ENCODE results near the gene OR1F1. TPM values are rescaled to one million over a fixed set of nuclear protein-coding genes. Genes with fewer than 3 reads are reported as not detected.
A peak's percentile ranks its signal among the peaks of the same experiment; 100 is the strongest.

The OR1F1 gene
- total RNA-seq, 1 donor from 2014 or later, result not detected

GRCh38 chr16:3220839-3221238 lies 32.8 kb downstream of the OR1F1 start:
- H3K4me3 ChIP-seq (ENCODE audit: low read depth, low read length), result no peak overlapping the region
- H3K27me3 ChIP-seq (ENCODE audit: control insufficient read depth, insufficient read depth, low read length), result no peaks in the 10 kb centered on the region
- FAIRE-seq (no peak), DNase-seq (ENCODE audit: low read depth) (no peak)
- H3K36me3 ChIP-seq (ENCODE audit: control insufficient read depth, insufficient read depth, low read length), result peaks cover 7% of the 10 kb centered on the region
- TF ChIP-seq, protein P1, sequence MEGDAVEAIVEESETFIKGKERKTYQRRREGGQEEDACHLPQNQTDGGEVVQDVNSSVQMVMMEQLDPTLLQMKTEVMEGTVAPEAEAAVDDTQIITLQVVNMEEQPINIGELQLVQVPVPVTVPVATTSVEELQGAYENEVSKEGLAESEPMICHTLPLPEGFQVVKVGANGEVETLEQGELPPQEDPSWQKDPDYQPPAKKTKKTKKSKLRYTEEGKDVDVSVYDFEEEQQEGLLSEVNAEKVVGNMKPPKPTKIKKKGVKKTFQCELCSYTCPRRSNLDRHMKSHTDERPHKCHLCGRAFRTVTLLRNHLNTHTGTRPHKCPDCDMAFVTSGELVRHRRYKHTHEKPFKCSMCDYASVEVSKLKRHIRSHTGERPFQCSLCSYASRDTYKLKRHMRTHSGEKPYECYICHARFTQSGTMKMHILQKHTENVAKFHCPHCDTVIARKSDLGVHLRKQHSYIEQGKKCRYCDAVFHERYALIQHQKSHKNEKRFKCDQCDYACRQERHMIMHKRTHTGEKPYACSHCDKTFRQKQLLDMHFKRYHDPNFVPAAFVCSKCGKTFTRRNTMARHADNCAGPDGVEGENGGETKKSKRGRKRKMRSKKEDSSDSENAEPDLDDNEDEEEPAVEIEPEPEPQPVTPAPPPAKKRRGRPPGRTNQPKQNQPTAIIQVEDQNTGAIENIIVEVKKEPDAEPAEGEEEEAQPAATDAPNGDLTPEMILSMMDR (IDR thresholded peaks at IDR 0.05; ENCODE audit: insufficient read depth, low read length, severe bottlenecking), result no peak

GRCh38 chr16:3223913-3224515 lies 36.0 kb downstream of the OR1F1 start:
- no peak for DNase-seq (ENCODE audit: low read depth)
- FAIRE-seq, result no peak
- Histone ChIP-seq H3K36me3 (ENCODE audit: control insufficient read depth, insufficient read depth, low read length) (peaks cover 9% of the 10 kb centered on the region), H3K4me3 (ENCODE audit: low read depth, low read length) (no peak overlapping the region), H3K27me3 (ENCODE audit: control insufficient read depth, insufficient read depth, low read length) (no peaks in the 10 kb centered on the region)
- TF ChIP-seq, protein P1 (IDR thresholded peaks at IDR 0.05; ENCODE audit: insufficient read depth, low read length, severe bottlenecking), result no peak

- DNase-seq (ENCODE audit: low read depth) (no peak), FAIRE-seq (no peak)
- TF ChIP-seq, protein P1 (IDR thresholded peaks at IDR 0.05; ENCODE audit: insufficient read depth, low read length, severe bottlenecking), result no peak
- peak overlapping the region; percentile 89 for H3K4me3 ChIP-seq (ENCODE audit: low read depth, low read length)
- peaks cover 5% of the 10 kb centered on the region for H3K36me3 ChIP-seq (ENCODE audit: control insufficient read depth, insufficient read depth, low read length)
- no peaks in the 10 kb centered on the region for H3K27me3 ChIP-seq (ENCODE audit: control insufficient read depth, insufficient read depth, low read length)
Measured at GRCh38 chr16:3234543-3234856, 46.5 kb downstream of the OR1F1 start.

- peaks cover 5% of the 10 kb centered on the region for H3K36me3 ChIP-seq (ENCODE audit: control insufficient read depth, insufficient read depth, low read length)
- TF ChIP-seq, protein P1 (IDR thresholded peaks at IDR 0.05; ENCODE audit: insufficient read depth, low read length, severe bottlenecking), result no peak
- FAIRE-seq, result no peak
Measured at GRCh38 chr16:3234857-3235561, 47.0 kb downstream of the OR1F1 start, which contains the start of gene ZNF200. Gene ZNF200 (minus strand): TSS chr16:3235158. CDS start chr16:3233755, 1,403 bp downstream.

GRCh38 chr16:3235856-3236669 lies 48.1 kb downstream of the OR1F1 start:
- FAIRE-seq (no peak), DNase-seq (ENCODE audit: low read depth) (no peak)
- H3K36me3 ChIP-seq (ENCODE audit: control insufficient read depth, insufficient read depth, low read length), result peaks cover 4% of the 10 kb centered on the region
- TF ChIP-seq, protein P1 (IDR thresholded peaks at IDR 0.05; ENCODE audit: insufficient read depth, low read length, severe bottlenecking), result no peak
- H3K4me3 ChIP-seq (ENCODE audit: low read depth, low read length), result no peak overlapping the region
- H3K27me3 ChIP-seq (ENCODE audit: control insufficient read depth, insufficient read depth, low read length), result no peaks in the 10 kb centered on the region

More at GRCh38 chr16:3234857-3235561, 47.0 kb downstream of the OR1F1 start, which contains the start of gene ZNF200:
- H3K27me3 ChIP-seq (ENCODE audit: control insufficient read depth, insufficient read depth, low read length), result no peaks in the 10 kb centered on the region
- peak within 1 kb of the TSS; percentile 89 for H3K4me3 ChIP-seq (ENCODE audit: low read depth, low read length)
- DNase-seq (ENCODE audit: low read depth), result peak; percentile 88
